ENCODE measurements around the gene RAPGEF2. TPM values are rescaled to one million over a fixed set of nuclear protein-coding genes. Genes with fewer than 3 reads are reported as not detected.

The RAPGEF2 gene
- total RNA-seq, 1 experiment from 2014 or later, result 37.1 TPM

GRCh38 chr4:159079074-159079473 lies 23.8 kb upstream of the RAPGEF2 start:
- H3K4ac ChIP-seq (ENCODE audit: low read depth, low read length), result no peak overlapping the region
- H3K79me1 ChIP-seq (ENCODE audit: insufficient read depth, low read depth, low read length, poor library complexity, severe bottlenecking), result no peaks in the 10 kb centered on the region
- H3K9me3 ChIP-seq (ENCODE audit: control insufficient read depth, low read depth, low read length), result no peaks in the 10 kb centered on the region
- H2BK12ac ChIP-seq (ENCODE audit: insufficient read length, low read depth, low read length), result no peak overlapping the region
- no peak overlapping the region for H3T11ph ChIP-seq (ENCODE audit: low read length)
- no peak overlapping the region for H3K9ac ChIP-seq (ENCODE audit: extremely low read depth, insufficient read length, low read length)
- no peak overlapping the region for H2BK120ac ChIP-seq (ENCODE audit: low read depth, low read length, poor library complexity, severe bottlenecking)
- no peak overlapping the region for H3K4me2 ChIP-seq (ENCODE audit: insufficient read depth, insufficient read length, low read length)
- no peaks in the 10 kb centered on the region; a peak in 1 of 5 replicates for H3K9me3 Mint-ChIP-seq
- no peak overlapping the region for H4K91ac ChIP-seq (ENCODE audit: insufficient read length, low read depth, low read length)
- no peak overlapping the region for H3K18ac ChIP-seq (ENCODE audit: insufficient read length, low read depth, low read length)
- DNase-seq, result no peak
- TF ChIP-seq CTCF (conservative IDR thresholded peaks at IDR 0.05), result no peak
- H2AFZ ChIP-seq (ENCODE audit: low read length), result no peak overlapping the region
- H3K4me1 ChIP-seq (ENCODE audit: insufficient read depth, low read length), result no peaks in the 10 kb centered on the region
- H3K14ac ChIP-seq (ENCODE audit: insufficient read depth, low read length), result no peak overlapping the region
- no peak overlapping the region for H3K27ac Mint-ChIP-seq
- no peak overlapping the region for H2BK15ac ChIP-seq (ENCODE audit: low read depth, low read length)
- no CpG with 5 or more reads among the region's 2 CpGs for WGBS (ENCODE audit: extremely low coverage, insufficient read length, low lambda C conversion rate)
- no peaks in the 10 kb centered on the region for H3K23me2 ChIP-seq (ENCODE audit: insufficient read length, low read depth, low read length, poor library complexity, severe bottlenecking)
- no peak overlapping the region for H3K27ac ChIP-seq (ENCODE audit: insufficient read length, low read depth, low read length)
- H3K56ac ChIP-seq (ENCODE audit: insufficient read length, low read depth, low read length), result no peak overlapping the region
- H4K20me1 ChIP-seq (ENCODE audit: control insufficient read depth, insufficient read depth, insufficient read length), result no peaks in the 10 kb centered on the region
- no peak overlapping the region for H3K23ac ChIP-seq (ENCODE audit: insufficient read length, low read depth, low read length)
- H4K5ac ChIP-seq (ENCODE audit: insufficient read length, low read depth, low read length), result no peak overlapping the region
- no peaks in the 10 kb centered on the region for H3K36me3 Mint-ChIP-seq (ENCODE audit: insufficient read depth in 1 of 3, low read depth in 3 of 3)
- H3K27me3 Mint-ChIP-seq (ENCODE audit: low read depth), result no peaks in the 10 kb centered on the region
- H3K4me1 Mint-ChIP-seq, result no peaks in the 10 kb centered on the region
- H3K79me2 ChIP-seq (ENCODE audit: insufficient read depth, low read length), result no peaks in the 10 kb centered on the region
- H2AK5ac ChIP-seq (ENCODE audit: insufficient read length, low read length), result no peak overlapping the region
- H3K27me3 ChIP-seq (ENCODE audit: insufficient read depth, low read length), result no peaks in the 10 kb centered on the region
- H4K8ac ChIP-seq (replicated peaks; ENCODE audit: insufficient read length, low read depth, low read length), result no peak overlapping the region
- H2BK20ac ChIP-seq (ENCODE audit: low read depth, low read length, poor library complexity, severe bottlenecking), result no peak overlapping the region
- H2BK5ac ChIP-seq (ENCODE audit: insufficient read length, low read length), result no peak overlapping the region
- H3K4me3 Mint-ChIP-seq, result no peak overlapping the region
